Heart left ventricle (tissue), 13 donors: ENCODE data around the gene ENTPD7.

Source experiments
- CTCF ChIP-seq, 12 donors: fragments of 200-600 bp; sonication (generic) in 4 of 12; IDR thresholded peaks; one replicate each; pipeline versions ENCODE4 v1.5.0 to v1.8.0; 2018 to 2022; ENCODE audit warnings: antibody characterized with exemption in 12 of 12, mild to moderate bottlenecking in 5 of 12
- POLR2A ChIP-seq, 2 donors: fragments of 450-650 bp; IDR thresholded peaks; one replicate each; pipeline ENCODE4 v1.6.1; 2017; ENCODE audit warnings: antibody characterized with exemption in 2 of 2, mild to moderate bottlenecking in 2 of 2, moderate library complexity in 2 of 2
- donor health status: ischemic (EF 13 %, LVEDD 7.1; RV severe dilation, severe dysfunction).
- donor health status: DM: no; HTN: yes; CAD: no.
- donor health status: DM: no; HTN: no; CAD: no.
- donor health status: ischemic (EF 25% LVEDD 6.9; RV normal size, moderate dysfunction).
- donor health status: ischemic (EF 25% LVEDD 5.7; RV mildly dilated, moderate dysfunction).
- donor health status: ischemic (EF 35%, LVEDD 5.7; RV mildly dilated, moderate dysfunction).
- donor health status: nonischemic (EF 11% LVEDD 7.7; RV severe dilation, severe dysfunction).
- donor health status: DM: yes; HTN: yes; CAD: no.
- donor health status: PGD.
- donor health status: ischemic (EF 29% LVEDD 5.4; RV normal size, mild dysfunction).
- donor health status: nonischemic (EF 23%, LVEDD 6.1; RV moderate dilation, normal function).

GRCh38 chr10:99671386-99671785, 12.1 kb downstream of the ENTPD7 start:
- TF ChIP-seq CTCF (IDR thresholded peaks at IDR 0.05) (no peak), POLR2A (IDR thresholded peaks at IDR 0.05) (no peak)
